Fibroblast of mammary gland (primary cell): ENCODE data around the gene EXOC6.

Experiments used
- DNase-seq: peaks from one replicate; pipeline ENCODE4 v3.0.0-alpha.2; 2010; ENCODE audit warnings: low read depth
- H3K4me3 ChIP-seq: 2 replicates; pipeline ENCODE4 v1.5.1; 2011; ENCODE audit warnings: low read depth, mild to moderate bottlenecking, low read length, moderate library complexity; ENCODE audit not compliant: control insufficient read depth
- TF ChIP-seq, protein P1 (sequence below): conservative IDR thresholded peaks from 2 replicates; pipeline ENCODE4 v1.5.1; 2011; ENCODE audit warnings: low read depth, low read length, inconsistent platforms; ENCODE audit not compliant: control insufficient read depth, insufficient read depth

Gene EXOC6

GRCh38 chr10:92850185-92850584, 1.9 kb downstream of the EXOC6 start:
- TF ChIP-seq, protein P1, sequence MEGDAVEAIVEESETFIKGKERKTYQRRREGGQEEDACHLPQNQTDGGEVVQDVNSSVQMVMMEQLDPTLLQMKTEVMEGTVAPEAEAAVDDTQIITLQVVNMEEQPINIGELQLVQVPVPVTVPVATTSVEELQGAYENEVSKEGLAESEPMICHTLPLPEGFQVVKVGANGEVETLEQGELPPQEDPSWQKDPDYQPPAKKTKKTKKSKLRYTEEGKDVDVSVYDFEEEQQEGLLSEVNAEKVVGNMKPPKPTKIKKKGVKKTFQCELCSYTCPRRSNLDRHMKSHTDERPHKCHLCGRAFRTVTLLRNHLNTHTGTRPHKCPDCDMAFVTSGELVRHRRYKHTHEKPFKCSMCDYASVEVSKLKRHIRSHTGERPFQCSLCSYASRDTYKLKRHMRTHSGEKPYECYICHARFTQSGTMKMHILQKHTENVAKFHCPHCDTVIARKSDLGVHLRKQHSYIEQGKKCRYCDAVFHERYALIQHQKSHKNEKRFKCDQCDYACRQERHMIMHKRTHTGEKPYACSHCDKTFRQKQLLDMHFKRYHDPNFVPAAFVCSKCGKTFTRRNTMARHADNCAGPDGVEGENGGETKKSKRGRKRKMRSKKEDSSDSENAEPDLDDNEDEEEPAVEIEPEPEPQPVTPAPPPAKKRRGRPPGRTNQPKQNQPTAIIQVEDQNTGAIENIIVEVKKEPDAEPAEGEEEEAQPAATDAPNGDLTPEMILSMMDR, result no peak
- no peak overlapping the region for H3K4me3 ChIP-seq
- DNase-seq, result no peak

GRCh38 chr10:92851003-92851402, 2.7 kb downstream of the EXOC6 start:
- TF ChIP-seq, protein P1, result no peak
- DNase-seq, result no peak
- no peak overlapping the region for H3K4me3 ChIP-seq

- TF ChIP-seq, protein P1, result no peak
- DNase-seq, result no peak
- no peak overlapping the region for H3K4me3 ChIP-seq
Observed at GRCh38 chr10:92855560-92855959, 7.2 kb downstream of the EXOC6 start.

DNA sequence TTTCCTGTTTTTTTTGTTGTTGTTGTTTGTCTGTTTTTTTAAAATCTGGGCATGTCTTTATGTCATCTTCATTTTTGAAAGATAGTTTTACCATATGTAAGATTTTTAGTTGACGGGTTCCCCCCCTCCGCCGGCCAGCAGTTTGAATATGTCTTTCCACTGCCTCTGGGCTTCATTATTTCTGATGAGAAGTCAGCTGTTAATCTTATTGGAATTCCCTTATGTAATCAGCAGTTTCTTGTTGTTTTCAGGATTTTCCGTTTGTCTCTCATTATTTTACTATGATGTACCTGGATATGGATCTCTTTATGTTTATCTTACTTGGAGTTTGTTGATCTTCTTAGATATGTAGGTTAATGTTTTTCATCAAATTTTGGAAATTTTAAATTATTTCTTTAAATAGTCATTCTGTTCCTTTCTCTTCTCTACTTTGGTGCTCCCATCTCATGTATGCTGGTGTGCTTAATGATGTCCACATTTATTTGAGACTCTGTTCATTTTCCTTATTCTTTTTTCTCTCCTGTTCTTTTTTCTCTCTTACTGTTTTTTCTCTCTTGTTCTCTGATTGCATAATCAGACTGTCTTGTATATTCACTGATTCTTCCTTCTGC, 9.7 kb downstream of the EXOC6 start:
- no peak for DNase-seq
- TF ChIP-seq, protein P1, result no peak
- H3K4me3 ChIP-seq, result no peak overlapping the region

DNA sequence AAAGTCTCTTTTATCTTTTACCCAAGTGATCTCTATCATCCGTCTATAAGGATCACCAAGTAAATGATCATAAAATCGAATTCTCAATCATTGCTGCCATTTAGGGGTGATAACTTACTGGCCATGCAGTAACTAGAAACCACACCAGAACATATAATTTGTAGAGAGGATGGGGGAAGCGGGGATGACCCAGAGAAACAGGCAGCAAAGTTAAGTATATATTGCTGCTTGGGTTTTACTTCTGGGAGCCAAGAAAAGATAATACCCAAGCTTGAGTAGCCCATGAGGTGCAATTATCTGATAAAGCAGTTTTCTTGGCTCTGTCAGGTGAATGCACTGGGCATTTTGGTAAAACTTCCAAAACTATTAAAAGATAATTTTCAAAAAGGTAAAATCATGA, 18.9 kb downstream of the EXOC6 start:
- DNase-seq, result no peak
- no peak overlapping the region for H3K4me3 ChIP-seq
- TF ChIP-seq, protein P1, result no peak

DNA sequence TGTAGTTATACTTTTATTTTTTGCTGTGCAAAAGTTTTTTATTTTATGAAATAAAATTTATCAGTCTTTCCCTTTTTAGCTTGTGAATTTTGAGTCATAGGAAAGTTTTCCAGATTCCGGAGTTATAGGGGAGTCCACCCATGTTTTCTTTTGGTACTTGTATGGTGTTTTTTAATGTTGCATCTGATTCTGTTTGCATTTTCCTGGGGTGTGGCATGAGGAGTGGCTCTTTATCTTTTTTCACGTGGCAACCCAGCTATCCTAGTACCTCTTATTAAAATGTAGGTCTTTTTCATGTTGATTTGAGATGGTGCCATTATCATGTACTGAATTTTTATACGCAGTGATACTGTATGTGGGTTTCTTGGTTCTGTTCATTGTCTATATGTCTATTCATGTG, 19.7 kb downstream of the EXOC6 start:
- TF ChIP-seq, protein P1, result no peak
- H3K4me3 ChIP-seq, result no peak overlapping the region
- no peak for DNase-seq

DNA sequence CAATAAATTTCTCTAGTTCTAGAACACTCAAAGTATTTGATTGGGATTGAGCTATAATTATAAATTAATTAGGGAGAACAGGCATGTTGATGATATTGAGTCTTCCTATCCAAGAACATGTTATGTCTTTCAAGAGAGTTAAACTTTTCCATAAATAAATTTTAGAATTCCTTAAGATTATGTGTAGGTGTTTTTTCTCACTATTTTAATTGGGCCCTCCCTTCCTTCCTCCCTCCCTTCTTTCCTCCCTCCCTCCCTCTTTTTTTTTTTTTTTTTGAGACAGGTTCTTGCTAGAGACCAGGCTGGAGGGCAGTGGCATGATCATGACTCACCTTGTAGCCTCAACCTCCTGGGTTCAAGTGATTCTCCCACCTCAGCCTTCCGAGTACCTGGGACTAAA, 20.2 kb downstream of the EXOC6 start:
- DNase-seq, result no peak
- H3K4me3 ChIP-seq, result no peak overlapping the region
- TF ChIP-seq, protein P1, result no peak
